Keratinocyte (primary cell): Measurements from ENCODE around the gene GYS1. TPM values are rescaled to one million over a fixed set of nuclear protein-coding genes. Genes with fewer than 3 reads are reported as not detected.

Experiments used
- polyA plus RNA-seq, 5 experiments: library from polyadenylated mRNA; depleted of rRNA in 3 of 5; stranded (reverse) in 3 of 5; stranded (forward) in 1 of 5; unstranded in 1 of 5; fragments of >200 nt; gene quantifications; 1 replicate in 1 of 5; 2 replicates in 3 of 5; 3 replicates in 1 of 5; pipeline versions ENCODE4 v1.2.1 to v1.2.3, GENCODE V29; 2011 to 2012; ENCODE audit warnings: missing spikeins in 2 of 5, low read depth in 1 of 5, low replicate concordance in 1 of 5
- small RNA-seq, 3 experiments: library from RNA; depleted of rRNA; stranded (forward); fragments of <200 nt; gene quantifications; one replicate each; pipeline ENCODE3, GENCODE V24; 2012; ENCODE audit warnings: low read depth in 3 of 3, low replicate concordance in 1 of 3; ENCODE audit not compliant: insufficient read length in 3 of 3

The GYS1 gene
- polyA plus RNA-seq, 1 donor (not counting 4 experiments of a cell fraction or from before 2014, with no cell fraction given), result 46.5 TPM

Small RNAs within 50 kb of the gene (small RNA-seq; reads per million reads assigned to genes)
- gene AC026803.1 (0 to 0.25 (median 0) reads per million in 3 experiments), gene MIR6798 (0 reads per million in 3 experiments)

Other genes starting within 250 kb of the GYS1 start
- 0.28 to 0.75 TPM (median 0.63 TPM) in 3 replicates for gene IZUMO1, start 246.4 kb downstream of the GYS1 start, polyA plus RNA-seq
- gene FUT1, start 240.7 kb downstream of the GYS1 start, polyA plus RNA-seq, result 3.2 to 5.3 TPM (median 3.7 TPM) in 3 replicates
- gene FGF21, start 237.8 kb downstream of the GYS1 start, polyA plus RNA-seq, result not detected in 3 replicates
- gene BCAT2, start 182.3 kb downstream of the GYS1 start, polyA plus RNA-seq, result 19.0 to 27.3 TPM (median 20.4 TPM) in 3 replicates
- 0.92 to 1.2 TPM (median 1.0 TPM) in 3 replicates for gene HSD17B14, start 156.8 kb downstream of the GYS1 start, polyA plus RNA-seq
- gene PLEKHA4, start 124.7 kb downstream of the GYS1 start, polyA plus RNA-seq, result 1.2 to 2.2 TPM (median 1.8 TPM) in 3 replicates
- 23.6 to 36.6 TPM (median 32.5 TPM) in 3 replicates for gene PPP1R15A, start 120.9 kb downstream of the GYS1 start, polyA plus RNA-seq
- gene TULP2, start 94.6 kb downstream of the GYS1 start, polyA plus RNA-seq, result not detected in 3 replicates
- gene NUCB1, start 93.0 kb downstream of the GYS1 start, polyA plus RNA-seq, result 44.3 to 65.1 TPM (median 59.2 TPM) in 3 replicates
- 0.45 to 1.8 TPM (median 0.52 TPM) in 3 replicates for gene DHDH, start 59.6 kb downstream of the GYS1 start, polyA plus RNA-seq
- gene BAX, start 38.4 kb downstream of the GYS1 start, polyA plus RNA-seq, result 75.3 to 139 TPM (median 113 TPM) in 3 replicates
- gene FTL, start 28.0 kb downstream of the GYS1 start, polyA plus RNA-seq, result 805 to 2,115 TPM (median 838 TPM) in 3 replicates
- 126 to 162 TPM (median 141 TPM) in 3 replicates for gene RUVBL2, start 578 bp upstream of the GYS1 start, polyA plus RNA-seq
- gene LHB, start 23.8 kb upstream of the GYS1 start, polyA plus RNA-seq, result 0.33 to 0.44 TPM in 2 of 3 replicates, not detected in the other
- gene CGB3, start 31.0 kb upstream of the GYS1 start, polyA plus RNA-seq, result not detected in 3 replicates
- not detected in 3 replicates for gene CGB2, start 38.6 kb upstream of the GYS1 start, polyA plus RNA-seq
- gene CGB1, start 43.6 kb upstream of the GYS1 start, polyA plus RNA-seq, result not detected in 3 replicates
- 0.20 to 0.24 TPM (median 0.21 TPM) in 3 replicates for gene CGB5, start 50.5 kb upstream of the GYS1 start, polyA plus RNA-seq
- gene CGB8, start 55.8 kb upstream of the GYS1 start, polyA plus RNA-seq, result not detected in 3 replicates
- gene CGB7, start 64.4 kb upstream of the GYS1 start, polyA plus RNA-seq, result 0.92 to 4.1 TPM (median 1.2 TPM) in 3 replicates
- gene NTF4, start 71.5 kb upstream of the GYS1 start, polyA plus RNA-seq, result 5.5 to 14.4 TPM (median 8.3 TPM) in 3 replicates
- gene KCNA7, start 79.4 kb upstream of the GYS1 start, polyA plus RNA-seq, result not detected in 3 replicates
- 116 to 186 TPM (median 149 TPM) in 3 replicates for gene SNRNP70, start 92.1 kb upstream of the GYS1 start, polyA plus RNA-seq
- gene LIN7B, start 121.1 kb upstream of the GYS1 start, polyA plus RNA-seq, result 1.6 to 2.8 TPM (median 1.7 TPM) in 3 replicates
- 0.54 to 0.98 TPM (median 0.71 TPM) in 3 replicates for gene C19orf73, start 125.8 kb upstream of the GYS1 start, polyA plus RNA-seq
- gene PPFIA3, start 126.2 kb upstream of the GYS1 start, polyA plus RNA-seq, result 3.0 to 3.4 TPM (median 3.1 TPM) in 3 replicates
- gene HRC, start 162.1 kb upstream of the GYS1 start, polyA plus RNA-seq, result 0.03 to 0.08 TPM in 2 of 3 replicates, not detected in the other
- 16.1 to 23.3 TPM (median 16.1 TPM) in 3 replicates for gene TRPM4, start 164.5 kb upstream of the GYS1 start, polyA plus RNA-seq